ENCODE measurements around the gene TMPRSS13.
A peak's percentile ranks its signal among the peaks of the same experiment; 100 is the strongest.

TMPRSS13 gene

DNA sequence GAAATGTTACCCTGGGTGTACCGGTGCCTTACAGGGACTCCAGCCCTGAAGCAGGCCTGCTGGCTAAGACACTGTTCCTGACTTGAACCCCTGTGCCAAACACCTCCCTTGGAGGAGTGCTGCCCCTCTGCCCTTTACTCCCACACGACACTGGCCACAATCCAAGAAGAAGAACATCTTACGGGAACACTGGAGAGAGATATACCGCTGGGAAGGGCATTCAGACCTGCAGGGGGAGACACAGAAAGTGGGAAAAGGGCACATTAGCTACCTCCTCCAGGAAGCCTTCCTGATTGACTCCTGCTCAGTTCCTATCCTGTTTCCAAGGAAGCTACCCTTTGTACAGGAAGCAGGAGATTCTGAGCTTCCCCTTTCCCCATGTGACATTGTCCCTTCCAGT, 18.7 kb downstream of the TMPRSS13 start:
- DNase-seq, result no peak

DNA sequence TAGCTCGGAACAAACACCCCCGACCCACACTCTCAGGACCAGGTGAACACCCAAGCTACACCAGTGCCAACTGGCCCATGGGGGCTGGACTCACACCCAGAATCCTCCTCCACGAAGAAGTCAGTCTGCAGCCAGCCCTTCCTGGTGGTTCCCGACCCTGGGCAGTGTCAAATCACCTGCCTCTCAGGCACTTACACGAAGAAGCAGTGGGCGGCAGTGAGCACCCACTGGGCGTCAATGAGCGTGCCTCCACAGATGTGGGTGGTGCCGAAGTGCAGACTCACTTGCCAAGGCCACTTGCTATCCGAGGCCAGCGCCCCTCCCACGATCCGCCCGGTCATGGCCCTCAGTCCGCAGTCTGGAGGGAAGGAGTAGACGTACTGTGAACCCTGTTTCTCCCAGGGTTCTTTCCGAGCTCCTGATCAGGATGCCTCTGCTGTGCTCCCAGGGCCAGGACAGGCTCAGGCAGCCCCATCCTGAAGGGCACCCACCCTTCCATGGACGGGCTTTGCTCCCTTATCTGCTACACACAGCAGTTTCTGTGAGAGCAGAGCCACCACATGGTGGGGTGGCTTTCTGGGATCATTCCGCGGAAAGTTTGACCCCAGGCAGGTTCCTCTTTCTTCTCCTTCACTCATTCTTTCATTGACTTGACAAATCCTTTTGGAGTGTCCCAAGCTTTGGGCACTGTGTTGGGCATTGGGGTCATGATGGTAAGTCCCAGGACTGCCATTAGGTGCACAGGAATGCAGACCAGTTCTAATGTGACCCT, 19.4 kb downstream of the TMPRSS13 start:
- no peak for DNase-seq

DNA sequence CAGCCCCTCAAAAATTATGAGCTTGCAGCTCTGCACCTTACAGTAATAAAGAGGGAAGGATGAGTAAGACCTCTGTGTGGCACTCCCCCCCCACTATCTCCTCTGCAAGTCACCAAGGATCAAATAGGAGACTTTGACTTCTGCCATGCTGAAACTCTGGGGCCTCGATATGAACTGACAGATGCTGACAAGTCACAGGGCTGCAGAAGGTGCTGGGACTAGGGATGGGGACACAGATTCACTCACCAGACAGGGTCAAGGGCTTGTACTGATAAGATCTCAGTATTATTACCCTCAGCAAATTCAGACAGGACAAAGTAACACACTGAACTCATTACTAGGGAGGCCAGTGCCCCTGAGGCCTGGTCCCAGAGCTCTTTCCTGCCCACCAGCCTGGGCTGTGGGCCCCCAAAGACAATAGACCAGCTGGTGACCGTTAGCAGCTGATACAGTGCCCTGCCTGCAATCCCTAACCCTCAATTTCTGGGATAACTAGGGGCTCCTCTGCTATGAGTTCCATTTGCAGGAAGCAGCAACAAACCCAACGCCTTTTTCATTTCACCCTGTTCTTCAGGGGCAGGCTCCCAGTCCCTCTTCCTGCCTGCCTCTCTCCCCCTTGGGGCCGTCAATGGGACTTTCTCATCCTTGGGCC, 20.1 kb downstream of the TMPRSS13 start:
- no peak for DNase-seq

DNA sequence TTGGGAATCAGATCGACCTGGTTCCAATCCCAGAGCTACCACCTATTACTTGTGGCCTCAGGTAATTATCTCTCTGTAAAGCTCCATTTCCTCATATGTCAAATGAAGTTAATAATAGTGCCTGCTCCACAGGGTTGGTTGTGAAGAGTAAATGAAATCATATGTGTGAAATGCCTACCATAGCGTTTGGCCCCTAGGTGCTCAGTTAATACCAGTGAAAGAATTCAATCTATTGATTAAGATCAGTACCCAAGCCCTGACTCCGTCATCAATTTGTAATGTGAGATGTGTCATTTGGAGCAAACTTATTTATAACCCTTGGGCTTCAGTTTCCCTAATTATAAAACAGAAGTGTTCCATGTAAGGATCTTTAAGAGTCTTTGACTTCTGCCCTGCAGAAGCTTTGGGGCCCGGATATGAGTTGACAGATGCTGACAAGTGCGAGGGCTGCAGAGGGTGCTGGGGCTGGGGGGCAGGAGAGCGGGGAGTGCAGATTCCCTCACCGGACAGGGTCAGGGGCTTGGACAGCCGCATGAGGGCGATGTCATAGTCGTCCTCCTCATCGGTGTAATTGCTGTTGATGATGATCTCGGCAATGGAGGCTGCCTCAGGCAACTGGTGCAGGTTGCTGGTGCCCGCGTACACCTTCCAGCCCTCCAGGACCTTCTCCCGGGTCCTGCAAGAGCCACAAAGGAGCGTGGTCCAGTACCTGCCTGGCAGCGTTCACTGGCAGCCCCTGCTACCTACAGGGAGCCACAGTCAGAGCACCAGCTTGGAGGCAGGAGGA, 20.9 kb downstream of the TMPRSS13 start:
- DNase-seq, result no peak

DNA sequence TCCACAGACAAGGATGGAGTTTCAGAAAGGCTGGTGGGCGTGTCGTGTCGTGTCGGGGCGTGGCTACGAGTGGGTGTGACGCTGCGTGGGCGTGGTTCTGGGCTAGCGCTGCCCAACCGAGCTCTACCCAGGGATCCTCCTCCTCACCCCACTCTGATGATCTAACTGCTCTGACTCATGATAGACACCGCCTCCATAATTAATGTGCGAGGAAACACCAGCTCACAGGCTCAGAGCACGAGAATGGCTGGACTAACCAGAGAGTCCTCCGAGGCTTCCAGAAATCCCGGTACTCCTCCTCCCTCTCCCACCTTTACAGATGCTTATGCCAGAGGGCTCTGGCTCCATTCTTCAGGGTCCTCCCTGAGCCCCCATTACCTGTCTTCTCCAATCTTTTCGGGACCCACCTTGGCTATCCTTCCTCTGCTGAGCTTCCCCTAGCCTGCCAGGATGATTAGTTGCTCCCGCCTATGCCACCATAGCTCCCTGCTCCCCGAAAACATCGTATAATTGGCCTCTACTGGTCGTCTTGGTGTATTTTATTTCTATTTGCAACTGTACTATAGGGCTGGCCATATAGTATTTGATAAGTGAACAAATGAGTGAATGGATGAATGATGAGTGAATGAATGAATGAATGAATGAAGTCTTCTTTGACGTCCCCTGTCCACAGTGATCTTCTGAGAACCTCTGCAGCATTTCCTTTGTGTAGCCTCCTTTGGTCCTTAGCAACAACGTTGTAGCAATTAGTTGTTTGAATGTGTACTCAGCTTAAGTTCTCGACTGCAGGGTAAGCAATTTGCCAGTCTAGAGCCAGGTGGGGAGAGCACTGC, 21.7 kb downstream of the TMPRSS13 start:
- peak; percentile 46 for DNase-seq

DNA sequence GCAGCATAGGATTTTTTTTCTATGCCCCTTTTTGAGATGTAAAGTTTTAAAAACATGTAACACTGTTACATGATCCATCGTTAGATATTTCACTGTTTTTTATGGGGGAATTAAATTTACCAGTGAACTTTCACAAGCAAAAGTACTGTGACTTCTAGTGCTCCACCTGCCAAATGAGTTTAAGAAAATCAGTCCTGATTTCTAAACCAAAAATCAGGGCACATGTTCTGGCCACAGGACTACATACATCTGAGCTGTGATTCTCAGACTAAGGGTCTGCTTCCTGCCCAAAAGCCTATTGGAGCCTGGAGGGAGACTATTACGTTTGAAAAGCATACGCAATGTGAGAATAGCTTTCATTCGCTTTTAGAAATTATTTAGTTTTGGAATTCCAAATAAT, 22.5 kb downstream of the TMPRSS13 start:
- DNase-seq, result no peak

DNA sequence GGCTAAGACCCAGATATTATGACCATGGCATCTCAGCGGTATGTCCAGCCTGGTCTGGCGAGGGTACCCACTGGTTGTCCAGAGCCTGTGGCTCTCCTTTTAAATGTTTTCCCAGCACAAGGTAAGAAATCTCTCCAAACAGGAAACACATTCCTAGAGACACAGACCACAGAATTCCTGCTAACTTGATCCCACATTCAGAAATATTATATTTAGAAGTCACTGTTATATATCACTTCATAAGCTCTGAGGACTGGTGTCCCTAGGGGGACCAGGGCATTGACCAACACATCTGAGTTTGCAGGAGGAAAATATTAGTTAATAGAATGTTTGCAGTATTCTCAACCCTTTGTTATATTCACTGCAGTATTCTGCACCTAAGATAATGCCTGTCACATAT, 23.1 kb downstream of the TMPRSS13 start:
- no peak for DNase-seq

DNA sequence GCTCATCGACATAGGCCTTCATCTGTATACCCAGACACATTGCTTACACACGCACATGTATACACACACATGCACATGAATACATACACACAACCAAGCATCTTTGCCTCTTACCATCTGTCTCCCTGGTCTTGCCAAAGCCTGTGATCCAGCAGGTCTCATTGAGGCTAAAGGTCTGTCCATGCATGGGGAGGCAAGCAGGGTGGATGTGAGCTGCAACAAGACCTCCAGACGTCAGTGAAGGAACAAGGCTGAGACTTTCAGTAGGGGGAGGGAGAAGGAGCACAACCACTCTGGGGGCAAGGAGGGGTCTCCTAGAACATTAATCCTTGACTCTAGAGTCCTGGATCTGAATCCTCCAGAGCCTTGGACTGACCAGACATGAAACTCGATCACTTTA, 23.7 kb downstream of the TMPRSS13 start:
- DNase-seq, result no peak

DNA sequence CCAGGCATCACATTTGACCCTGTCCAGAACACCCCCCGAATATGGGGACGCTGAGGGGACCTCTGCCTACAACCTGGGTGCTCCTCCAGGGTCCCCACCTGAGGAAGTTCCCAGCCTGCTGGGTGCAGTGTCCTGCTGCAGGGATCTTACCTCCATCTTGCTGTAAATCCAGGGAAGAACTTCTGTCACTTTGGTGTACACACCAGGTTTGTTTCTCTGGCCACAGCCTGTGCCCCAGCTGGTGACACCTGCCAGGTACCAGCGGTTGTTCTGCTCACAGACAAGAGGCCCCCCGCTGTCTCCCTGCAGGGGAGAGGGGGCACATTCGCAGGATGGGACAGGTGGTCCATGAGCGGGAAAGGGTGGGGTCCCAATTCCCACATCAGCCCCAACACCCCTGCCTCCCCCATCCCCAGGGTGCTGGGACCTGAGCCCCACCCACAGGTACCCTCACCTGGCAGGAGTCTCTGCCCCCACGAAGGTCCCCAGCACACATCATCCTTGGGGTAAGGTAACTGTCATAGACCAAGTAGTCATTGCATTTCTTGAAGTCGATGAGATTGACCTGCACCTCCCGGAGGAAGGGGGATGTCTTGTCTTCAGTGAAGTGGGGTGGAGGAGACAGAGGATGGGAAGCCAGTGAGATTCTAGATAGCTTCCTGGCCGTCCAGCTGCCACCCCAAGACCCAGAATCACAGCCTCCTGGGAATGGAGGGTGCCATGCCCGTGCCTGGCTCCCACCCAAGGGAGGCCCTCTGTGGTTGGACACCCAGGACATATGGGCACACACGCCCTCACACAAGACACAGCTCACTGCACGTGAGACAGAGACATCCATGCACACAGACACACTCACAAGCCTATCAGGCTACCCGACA, 25.5 kb downstream of the TMPRSS13 start:
- no peak for DNase-seq

DNA sequence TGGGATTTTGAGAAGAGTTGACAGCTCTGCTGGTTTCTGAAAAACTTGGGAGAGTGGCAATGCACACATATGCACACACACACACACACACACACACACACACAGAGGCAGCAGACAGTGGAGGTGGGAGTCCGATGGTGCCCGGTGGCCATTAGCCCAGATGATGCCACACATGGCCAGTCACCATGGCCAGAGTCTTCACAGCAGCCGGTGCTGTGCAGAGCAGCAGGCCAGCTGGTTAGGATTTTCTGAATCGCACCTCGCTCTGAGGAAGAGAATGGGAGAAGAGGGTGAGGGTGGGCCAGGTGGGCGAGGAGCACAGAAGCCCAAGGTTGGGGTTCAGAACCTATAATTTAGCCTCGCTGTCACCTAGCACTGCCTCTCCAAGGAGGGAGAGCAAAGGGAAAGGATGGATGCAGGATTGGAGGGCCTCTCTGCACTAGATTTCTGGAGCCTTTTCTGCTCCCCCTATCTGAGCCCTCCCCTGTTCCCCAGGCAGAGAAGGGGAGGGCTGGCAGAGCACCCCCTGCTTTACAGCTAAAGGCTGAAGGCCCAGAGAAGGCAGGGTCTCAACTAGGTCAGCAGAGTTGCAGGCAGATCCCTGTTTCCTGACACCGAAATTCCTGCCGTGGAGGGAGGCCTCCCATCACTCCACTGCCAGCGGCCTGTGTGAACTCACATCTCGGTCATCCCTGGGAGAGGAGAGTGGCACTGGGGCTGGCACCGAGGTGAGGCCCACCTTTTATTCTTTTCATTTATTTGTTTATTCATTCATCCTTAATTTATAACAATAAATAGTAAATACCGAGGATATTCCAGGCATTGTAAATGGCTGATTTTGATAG, 27.0 kb downstream of the TMPRSS13 start:
- DNase-seq, result no peak

DNA sequence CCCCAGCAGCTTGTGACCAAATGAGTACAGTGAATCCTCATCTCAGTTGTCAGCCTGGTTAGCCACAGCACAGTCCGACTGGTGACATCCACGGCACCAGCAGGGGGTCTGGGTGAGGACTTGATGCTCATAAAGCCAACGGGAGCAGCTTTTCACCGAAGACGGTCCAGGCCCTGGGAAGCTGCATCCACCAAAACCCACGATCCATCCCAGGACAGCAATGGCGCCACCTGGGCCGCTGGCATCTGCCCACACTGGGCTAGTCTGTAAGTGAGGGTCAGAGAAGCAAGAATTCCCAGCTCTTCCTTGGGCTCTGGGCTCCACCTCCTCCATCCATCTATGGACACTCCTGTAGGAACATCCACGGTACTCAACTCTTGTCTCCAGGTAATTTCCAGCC, 27.6 kb downstream of the TMPRSS13 start:
- no peak for DNase-seq

DNA sequence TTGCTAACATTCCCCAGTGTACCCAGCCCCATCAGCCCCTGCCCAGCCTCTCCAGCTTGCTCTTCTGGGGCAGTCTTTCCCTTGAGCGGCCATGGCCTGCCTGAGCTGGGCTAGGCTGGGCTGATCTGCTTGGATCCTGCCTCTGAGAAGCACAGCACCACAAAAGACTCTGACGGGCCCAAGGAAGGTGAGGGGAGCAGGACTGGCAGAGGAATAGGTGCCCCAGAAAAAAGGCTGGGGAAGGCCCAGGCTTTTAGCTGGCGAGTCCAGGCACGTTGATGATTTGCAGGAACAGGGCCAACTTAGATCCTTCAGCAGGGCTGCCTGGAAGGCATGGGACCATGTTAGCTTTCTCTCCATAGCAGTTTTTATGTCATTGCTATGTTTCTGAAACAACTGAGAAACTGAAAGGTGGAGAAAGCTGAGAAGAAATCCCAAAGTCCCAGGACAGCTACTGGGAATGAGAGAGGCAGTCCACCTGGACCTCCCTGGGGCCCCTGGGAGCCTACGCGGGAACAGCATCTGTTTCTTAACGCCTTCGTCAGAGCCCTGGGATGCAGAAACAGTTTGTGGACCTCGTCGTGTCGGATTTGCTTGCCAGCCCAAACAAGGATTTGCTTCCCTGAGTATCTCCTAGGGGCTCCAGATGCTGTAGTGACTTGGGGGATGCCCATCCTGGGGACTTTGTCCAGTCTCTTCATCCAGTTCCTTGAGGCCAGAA, 28.3 kb downstream of the TMPRSS13 start:
- no peak for DNase-seq

DNA sequence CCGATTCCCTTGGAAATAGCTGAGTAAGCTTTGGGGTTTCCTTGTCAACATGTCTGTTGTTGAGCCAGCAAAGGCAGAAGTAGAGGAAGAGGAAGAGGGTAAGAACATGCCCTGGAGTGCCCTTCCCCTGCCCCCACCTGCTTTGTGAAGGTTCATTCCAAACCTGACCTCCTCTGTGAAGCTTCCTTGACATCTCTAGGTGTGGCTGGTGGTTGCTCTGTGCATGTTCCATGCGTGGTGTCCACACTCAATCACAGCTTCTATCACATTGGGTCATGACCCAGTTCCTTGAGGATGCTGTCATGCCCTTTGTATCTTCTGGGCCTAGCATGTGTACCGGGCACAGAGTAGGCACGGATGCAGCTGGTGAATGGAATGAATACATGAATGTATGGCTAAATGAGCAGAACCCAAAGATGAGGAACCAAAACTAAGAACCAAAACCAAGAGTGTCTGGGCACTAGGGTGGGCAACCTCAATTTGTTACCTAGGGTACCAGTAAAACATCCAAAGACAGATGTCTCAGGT, 29.0 kb downstream of the TMPRSS13 start:
- DNase-seq, result no peak

DNA sequence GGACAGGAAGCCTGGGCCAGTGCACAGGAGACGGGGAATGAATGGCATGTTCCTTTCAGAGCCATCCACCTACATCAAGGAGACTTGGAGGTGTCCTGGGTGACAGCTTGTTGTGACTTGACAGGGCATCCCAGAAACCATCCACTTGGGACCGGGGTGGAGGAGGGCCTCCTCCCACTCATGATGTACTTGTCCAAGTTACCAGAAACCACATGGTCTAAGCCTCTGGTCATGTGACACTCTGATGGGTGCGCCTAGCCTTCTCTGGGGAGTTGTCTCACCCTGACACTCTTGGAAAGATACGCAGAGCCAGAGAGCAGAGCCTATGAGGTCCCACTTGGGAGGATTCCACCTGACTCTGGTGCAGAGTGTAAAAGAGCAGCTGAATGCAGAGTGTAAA, 31.1 kb downstream of the TMPRSS13 start:
- DNase-seq, result no peak

DNA sequence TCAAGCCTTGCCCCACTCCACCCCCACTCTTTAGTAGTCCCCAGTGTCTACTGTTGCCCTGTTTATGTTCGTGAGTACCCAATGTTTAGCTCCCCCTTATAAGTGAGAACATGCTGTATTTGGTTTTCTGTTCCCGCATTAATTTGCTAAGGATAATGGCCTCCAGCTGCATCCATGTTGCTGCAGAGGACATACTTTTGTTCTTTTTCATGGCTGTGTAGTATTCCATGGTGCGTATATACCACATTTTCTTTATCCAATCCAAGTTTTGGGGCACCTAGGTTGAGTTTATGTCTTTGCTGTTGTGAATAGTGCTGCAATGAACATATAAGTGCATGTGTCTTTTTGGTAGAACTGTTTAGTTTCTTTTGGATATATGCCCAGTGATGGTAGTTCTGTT, 36.6 kb downstream of the TMPRSS13 start:
- DNase-seq, result no peak

DNA sequence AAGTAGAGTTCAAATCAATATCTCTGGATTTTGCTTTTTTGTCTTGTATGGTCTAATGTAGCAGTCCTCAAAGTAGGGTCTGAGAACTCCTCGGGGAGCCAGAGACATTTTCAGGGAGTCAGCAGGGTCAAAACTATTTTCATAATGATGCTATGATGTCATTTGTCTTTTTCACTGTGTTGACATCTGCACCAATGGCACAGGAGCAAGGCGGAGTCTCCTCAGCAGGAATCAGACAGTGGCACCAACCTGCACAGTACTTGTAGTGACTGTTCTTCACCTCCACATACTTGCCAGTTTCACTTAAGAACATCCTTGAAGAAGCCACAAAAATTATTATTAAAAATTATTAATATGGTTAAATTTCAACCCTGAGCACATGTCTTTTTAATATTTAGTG, 37.8 kb downstream of the TMPRSS13 start:
- no peak for DNase-seq

DNA sequence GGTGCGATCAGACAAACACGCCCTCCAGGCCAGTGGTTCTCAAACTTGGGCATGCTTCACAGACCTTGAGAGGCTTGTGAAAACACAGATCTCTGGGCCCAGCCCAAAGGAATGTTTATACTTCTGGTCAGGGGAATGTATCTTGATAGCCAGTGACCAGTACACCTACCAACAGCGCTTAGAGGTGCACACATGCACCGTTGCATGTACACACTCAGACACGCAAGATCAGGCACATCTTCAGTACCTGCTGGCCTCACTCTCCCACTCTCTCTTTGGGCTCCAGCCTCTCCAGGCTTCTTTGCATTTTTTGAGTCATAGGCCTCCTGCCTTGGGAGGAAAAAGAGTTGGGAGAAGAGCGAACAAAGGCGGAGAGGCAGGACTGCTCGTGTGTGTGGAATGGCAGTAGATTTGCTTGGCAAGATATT, 41.0 kb downstream of the TMPRSS13 start:
- DNase-seq, result no peak

DNA sequence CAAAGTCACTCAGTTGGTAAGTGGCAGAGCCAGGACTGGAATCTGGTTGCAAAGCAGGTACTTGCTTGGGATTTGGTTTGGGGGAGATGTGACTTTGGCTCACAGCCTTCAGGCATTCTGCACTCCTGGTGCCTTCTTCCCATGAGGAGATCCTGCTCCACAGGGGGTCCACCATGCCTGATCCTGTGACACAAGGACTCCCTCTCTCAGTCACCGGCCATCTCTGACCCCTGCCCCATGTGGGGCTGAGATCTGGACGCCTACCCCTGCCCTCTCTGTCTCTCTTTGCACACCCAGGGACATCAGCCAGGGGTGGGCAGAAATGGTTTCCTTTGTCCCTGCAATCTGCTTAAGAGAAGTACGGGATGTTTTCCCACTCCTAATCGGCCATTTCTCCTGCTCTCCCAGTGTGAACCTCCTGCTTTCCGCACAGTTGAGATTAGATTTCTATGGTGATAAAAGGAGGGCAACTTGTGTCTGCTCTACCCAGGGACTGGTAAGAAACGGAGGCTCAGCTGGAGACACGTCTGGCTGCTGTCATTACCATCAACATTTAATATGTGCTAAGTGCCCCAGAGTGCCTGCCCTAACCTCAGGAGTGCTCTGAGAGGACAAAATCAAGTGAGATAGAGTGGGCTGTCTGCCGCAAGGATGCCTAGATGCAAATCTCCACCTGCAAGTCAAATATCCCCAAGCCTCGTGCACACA, 41.6 kb downstream of the TMPRSS13 start:
- DNase-seq, result no peak

DNA sequence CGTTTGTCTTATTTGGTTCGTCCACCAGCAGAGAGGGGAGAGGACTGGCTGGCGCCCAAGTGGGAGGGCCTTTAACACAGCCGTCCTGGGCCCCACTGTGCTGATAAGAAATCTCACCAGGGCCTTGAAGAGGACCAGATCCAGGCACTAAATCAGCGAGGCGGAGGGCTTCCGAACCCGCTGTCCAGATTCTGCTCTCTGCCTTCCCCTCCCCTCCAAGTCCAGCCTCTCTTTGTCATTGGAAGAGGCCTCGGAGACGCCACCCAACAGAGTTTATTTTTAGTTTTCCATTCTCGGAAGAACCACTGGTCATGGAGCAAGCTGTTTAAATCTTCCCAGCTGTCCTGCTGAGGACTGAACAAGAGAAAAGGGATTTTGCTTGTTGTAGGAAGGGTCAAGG, 43.4 kb downstream of the TMPRSS13 start:
- no peak for DNase-seq

All from activated naive CD4-positive, alpha-beta T cell treated with anti-CD3 and anti-CD28 coated beads, Interleukin-2, amount 50 U/mL, for 16 hours (primary cell).